GM13977 (cell line): Measurements from ENCODE around the gene KAZALD1.
A peak's percentile ranks its signal among the peaks of the same experiment; 100 is the strongest.

Experiments used
- DNase-seq: peaks from one replicate; pipeline ENCODE4 v3.0.0; 2012; ENCODE audit warnings: low spot score
- in situ Hi-C: fragments of 300-500 bp; cut with MboI; formaldehyde crosslinking; loops from one replicate; pipeline ENCODE4 v1.12.0; 2022; ENCODE audit warnings: low sequenced_read_pairs, low pct_unique_long_range_greater_than_20kb, mixed read lengths, inconsistent platforms; ENCODE audit not compliant: unreplicated experiment
- TF ChIP-seq, protein P1 (sequence below): IDR thresholded peaks from 2 replicates; pipeline ENCODE4 v1.5.1; 2012; ENCODE audit warnings: mild to moderate bottlenecking, control low read depth; ENCODE audit not compliant: insufficient read depth; ENCODE audit errors: extremely low read depth, missing control alignments

KAZALD1 gene

DNA sequence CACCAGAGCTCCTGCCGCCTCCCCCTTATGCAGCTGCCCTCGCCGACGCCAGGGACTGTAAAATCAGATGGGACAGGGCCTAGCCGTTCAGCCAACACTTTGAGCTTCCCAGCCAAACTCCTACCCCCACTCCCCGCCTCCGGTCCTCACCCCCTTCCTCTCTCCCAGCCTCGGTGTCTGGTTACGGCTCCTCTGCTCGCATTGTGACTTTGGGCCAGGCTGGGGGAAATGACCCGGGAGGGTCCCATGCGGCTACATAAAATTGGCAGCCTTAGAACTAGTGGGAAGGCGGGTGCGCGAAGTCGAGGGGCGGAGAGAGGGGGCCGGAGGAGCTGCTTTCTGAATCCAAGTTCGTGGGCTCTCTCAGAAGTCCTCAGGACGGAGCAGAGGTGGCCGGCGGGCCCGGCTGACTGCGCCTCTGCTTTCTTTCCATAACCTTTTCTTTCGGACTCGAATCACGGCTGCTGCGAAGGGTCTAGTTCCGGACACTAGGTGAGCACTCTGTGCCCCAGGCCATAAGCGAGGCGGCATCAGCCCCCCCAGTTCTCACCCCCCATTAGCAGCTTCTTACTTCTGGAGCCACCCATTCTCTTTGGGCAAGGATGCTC is at the start of gene KAZALD1:
KAZALD1 (plus strand) TSS at position 366 of the 608 bp plus-strand sequence. CDS start 604 bp downstream, outside the sequence.
- in situ Hi-C loops = no loop called here
- TF ChIP-seq, protein P1, sequence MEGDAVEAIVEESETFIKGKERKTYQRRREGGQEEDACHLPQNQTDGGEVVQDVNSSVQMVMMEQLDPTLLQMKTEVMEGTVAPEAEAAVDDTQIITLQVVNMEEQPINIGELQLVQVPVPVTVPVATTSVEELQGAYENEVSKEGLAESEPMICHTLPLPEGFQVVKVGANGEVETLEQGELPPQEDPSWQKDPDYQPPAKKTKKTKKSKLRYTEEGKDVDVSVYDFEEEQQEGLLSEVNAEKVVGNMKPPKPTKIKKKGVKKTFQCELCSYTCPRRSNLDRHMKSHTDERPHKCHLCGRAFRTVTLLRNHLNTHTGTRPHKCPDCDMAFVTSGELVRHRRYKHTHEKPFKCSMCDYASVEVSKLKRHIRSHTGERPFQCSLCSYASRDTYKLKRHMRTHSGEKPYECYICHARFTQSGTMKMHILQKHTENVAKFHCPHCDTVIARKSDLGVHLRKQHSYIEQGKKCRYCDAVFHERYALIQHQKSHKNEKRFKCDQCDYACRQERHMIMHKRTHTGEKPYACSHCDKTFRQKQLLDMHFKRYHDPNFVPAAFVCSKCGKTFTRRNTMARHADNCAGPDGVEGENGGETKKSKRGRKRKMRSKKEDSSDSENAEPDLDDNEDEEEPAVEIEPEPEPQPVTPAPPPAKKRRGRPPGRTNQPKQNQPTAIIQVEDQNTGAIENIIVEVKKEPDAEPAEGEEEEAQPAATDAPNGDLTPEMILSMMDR = no peak
- peak; percentile 37 for DNase-seq

DNA sequence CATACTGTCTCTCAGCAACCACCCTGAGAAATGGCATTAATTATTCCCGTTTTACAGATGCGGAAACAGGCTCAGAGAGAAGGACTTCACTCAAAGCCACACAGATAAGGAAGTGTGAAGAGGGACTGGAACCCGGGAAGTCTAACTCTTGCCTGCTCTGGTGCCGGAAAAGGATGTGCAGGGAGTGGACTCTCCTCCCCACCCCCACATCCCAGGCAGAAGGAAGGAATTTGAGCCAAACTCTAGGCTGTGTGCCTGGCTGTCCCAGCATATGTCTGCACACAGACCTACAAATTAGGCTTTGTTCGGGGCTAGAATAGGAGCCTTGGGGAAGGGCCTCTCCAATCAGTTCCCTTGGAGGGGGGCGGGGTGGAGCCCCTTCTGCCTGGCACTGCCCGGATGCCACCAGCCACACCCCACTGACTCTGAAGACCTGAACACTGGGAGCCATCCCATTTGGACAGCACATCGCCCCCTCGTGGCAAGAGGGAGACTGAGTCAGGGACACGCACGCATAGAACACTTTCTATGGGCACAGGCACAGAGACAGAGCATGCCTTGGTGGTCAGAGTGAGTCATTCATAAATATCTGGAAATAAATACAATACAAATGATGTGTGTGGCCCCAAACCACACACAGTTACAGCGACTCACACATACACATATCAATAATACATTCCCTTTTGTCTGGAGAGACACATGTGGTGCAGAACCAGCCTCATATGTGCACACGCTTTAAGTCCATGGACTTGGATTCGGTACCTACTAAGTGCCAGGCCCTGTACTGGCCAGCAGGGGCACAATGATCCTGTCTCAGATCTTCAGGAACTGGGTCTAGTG is 49.0 kb upstream of the KAZALD1 start:
- in situ Hi-C loops = no loop called here
- peak; percentile 86 for DNase-seq
- TF ChIP-seq, protein P1 = peak; percentile 86

DNA sequence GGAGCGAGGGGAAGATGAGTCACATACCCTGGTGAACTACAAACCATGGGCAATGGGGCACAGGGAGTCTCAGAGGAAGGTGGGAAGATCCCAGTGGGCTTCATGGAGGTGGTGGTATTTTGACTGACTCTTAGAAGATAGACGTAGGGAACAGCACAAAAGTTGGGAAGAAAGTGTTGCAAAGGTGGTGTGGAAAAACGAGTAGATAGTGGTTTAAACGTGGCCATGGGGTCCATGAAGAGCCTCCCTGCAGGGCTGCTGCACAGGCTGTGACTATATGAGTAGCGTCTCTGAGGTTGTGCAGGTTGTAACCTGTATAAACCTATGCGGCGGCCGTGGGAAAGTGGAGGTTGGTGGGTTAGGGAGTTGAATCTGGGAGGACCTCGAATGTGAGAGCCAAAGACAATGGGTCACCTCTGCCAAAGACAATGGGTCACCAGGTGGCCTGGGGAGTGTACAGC is 48.4 kb upstream of the KAZALD1 start:
- DNase-seq = no peak
- in situ Hi-C loops = no loop called here
- TF ChIP-seq, protein P1 = no peak

- TF ChIP-seq, protein P1 = peak; percentile 94
- DNase-seq = peak; percentile 89
- in situ Hi-C loops = no loop called here
Observed at GRCh38 chr10:101014230-101014884, 47.4 kb upstream of the KAZALD1 start.

- in situ Hi-C loops = no loop called here
- TF ChIP-seq, protein P1 = no peak
- no peak for DNase-seq
Observed at GRCh38 chr10:101014966-101015581, 46.7 kb upstream of the KAZALD1 start.

GRCh38 chr10:101015582-101015973 is 46.2 kb upstream of the KAZALD1 start:
- in situ Hi-C loops = no loop called here
- TF ChIP-seq, protein P1 = no peak
- DNase-seq = no peak
